GM18502 (cell line): ENCODE results near the gene DCP1B.

Source experiments
- ATAC-seq: cut with Tn5 transposase; IDR thresholded peaks from one replicate; pipeline ENCODE4 v1.9.1; 2021; ENCODE audit warnings: mild to moderate bottlenecking; ENCODE audit not compliant: unreplicated experiment, poor library complexity

DCP1B gene

GRCh38 chr12:1924996-1925683 is 79.1 kb downstream of the DCP1B start:
- ATAC-seq = no peak

- no peak for ATAC-seq
Measured at GRCh38 chr12:1922985-1923384, 81.3 kb downstream of the DCP1B start.

DNA sequence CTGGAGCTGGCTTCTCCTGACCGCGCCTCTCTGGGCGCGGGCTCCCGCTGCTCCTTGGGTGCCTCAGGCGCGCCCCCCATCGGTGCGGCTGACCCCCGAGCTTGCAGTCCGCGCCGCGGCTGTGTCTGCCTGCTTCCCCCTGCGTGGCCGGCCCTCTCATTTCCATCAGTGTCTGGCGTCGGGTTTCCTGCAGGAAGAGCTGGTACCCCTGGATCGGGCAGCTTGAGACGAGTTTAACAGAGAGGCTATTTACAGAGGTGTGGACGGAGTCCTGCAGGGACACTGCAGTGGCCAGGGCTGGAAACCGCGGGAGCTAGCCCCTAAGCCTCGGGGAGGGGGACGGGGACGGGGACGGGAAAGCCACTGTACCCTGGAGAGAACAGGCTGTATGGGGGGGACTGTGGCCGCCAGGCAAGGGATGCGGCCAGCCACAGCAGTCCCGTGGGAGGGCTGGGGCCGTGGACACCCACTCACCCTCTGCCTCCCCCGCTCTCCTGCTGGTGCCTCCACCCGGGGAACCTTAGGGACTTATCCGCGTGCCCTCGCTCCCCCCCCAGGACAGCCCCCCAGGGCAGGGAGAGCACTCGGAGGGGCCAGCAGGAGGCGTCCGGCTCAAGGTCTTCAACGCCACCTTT is 82.1 kb downstream of the DCP1B start:
- ATAC-seq = no peak

DNA sequence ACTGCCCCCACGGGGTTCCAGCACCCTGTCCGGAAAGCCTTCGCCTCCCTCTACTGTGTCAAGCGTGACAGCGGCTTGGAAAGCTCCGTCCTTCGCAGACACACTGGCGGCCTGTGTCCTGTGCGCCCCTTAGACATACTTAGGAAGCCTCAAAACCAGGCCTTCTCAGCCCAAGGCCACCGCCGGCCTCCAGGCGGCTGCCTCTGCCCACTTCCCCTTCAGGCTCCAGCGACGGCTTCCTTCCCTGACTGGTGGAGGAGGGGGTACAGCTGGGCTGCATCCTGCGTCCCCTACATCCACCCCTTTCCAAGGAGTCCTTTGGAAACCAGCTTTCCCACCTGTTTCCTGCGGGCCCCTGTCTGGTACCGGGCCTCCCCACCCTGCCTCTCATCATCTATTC is 83.3 kb downstream of the DCP1B start:
- no peak for ATAC-seq

GRCh38 chr12:1920436-1920835 is 83.8 kb downstream of the DCP1B start:
- ATAC-seq = no peak

GRCh38 chr12:1919763-1920162 is 84.5 kb downstream of the DCP1B start:
- ATAC-seq = no peak

- no peak for ATAC-seq
Measured at GRCh38 chr12:1919284-1919683, 85.0 kb downstream of the DCP1B start.

GRCh38 chr12:1918884-1919236 is 85.4 kb downstream of the DCP1B start:
- no peak for ATAC-seq

GRCh38 chr12:1918081-1918883 is 86.0 kb downstream of the DCP1B start, which contains the start of gene CACNA2D4:
CACNA2D4 (minus strand) TSS chr12:1918652; CDS start chr12:1918473, 179 bp downstream.
- no peak for ATAC-seq

GRCh38 chr12:1917172-1918070 is 86.8 kb downstream of the DCP1B start:
- no peak for ATAC-seq

DNA sequence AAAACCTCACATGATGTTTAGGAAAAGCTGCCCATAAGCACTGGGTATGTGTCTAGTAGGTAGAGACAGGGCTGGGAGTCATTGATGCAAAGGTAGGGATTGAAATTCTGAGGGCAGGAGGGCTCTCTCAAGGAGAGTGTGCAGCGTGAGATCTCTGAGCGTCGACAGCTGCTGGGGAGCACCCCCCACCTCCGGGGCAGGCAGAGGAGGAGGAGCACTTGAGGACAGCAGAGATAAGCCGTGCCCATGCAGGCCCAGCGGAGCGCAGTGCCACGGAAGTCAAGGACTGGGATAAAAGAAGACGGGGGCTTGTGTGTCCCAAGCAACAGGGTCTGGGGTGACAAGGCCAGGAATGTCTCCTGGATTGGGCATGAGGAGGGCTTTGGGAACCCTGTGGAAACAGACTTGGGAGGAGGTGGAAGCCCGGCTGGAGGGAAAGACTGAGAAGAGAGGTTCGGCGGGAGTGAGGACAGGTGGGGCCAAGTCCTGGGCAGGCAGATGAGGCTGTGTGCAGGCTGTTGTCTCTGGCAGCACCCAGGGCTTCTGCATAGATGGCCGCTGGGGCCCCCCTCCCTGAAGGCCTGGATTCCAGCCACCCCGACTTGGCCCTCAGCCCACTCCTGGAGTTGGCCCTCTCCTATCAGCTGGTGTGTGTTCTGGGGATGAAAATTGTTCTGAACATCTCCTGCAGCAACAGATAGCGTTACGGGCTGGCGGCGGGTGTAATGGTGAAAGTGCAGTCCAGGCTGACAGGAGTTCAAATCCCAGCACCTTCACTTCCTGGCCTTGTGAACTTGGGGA is 87.7 kb downstream of the DCP1B start:
- ATAC-seq = no peak

DNA sequence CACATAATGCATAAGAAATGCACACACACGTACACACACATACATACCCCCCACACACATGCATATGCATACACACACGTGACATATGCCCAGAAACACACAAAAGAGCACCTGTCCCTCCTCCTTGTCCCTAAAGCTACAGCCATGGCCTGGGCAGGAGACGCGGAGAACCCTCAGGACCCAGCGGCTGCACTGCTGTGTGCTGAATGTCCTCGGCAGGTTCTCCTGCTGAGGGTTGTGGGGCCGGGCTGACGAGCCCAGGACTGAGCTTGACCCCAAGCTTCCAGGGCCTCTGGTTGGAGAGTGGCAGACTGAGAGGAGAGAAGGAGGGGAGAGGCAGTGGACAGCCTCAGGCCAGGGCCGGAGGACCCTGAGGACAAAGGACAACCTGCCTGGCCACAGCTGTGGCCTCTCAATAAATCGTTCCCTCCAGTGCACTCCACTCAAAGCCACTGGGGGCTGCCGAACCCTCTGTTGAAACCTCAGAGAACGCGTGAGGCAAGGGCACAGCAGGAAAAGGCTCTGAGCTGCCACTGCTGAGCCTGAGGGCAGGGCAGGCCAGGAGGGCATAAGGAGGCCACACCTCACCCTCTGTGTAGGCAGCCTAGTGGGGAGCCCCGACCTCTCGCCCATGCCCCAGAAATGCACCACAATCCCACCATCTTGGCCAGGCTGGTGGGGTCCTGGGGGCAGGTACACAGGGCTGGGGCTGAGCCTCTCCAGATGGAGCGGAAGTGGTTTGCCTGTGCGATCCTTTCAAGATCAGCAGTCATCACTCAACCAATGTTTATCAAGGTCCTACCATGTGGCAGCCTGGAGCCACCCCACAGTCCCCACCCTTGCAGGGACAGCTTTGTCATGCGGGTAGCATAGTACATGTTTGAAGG is 88.9 kb downstream of the DCP1B start:
- ATAC-seq = no peak

- ATAC-seq = no peak
Measured at GRCh38 chr12:1914114-1914911, 89.9 kb downstream of the DCP1B start.

DNA sequence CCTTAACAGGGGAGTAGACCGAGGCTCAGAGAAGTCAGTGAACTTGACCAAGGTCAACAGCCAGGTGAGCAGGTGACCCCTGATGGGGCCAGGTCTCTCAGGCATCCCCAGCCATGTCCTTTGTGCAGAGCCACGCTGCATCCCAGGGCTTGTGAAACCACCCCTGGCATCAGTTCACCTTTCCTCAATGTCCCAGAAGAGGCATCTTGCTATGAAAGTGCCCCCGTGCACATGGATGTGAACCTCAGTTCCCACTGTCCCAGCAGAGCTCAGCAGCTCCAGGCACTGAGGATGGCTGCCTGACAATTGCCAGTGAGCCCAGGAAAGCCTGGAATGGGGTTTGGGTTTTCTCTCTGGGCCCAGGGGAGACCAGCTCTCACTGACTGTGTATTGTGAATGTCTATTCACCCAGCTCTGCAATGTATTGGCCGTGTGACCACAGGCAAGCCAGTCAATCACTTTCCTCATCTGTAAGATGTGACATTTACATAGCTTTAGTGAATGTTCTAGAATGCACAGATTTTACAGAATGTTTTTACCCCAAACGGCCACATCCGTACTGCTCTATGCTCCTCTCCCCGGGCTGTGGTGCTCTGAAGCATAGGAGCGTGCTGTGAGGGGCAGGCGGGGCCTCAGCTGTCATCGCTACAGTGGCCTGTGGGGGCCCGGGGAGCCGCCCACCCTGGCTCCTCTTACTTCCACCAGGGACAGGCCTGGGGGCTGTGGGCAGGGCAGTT is 90.7 kb downstream of the DCP1B start:
- ATAC-seq = no peak

GRCh38 chr12:1912580-1913376 is 91.5 kb downstream of the DCP1B start:
- no peak for ATAC-seq
